Colon (tissue), 2 donors: ENCODE results near the gene KIAA0040.

ENCODE experiments used
- FAIRE-seq: peaks from 2 replicates; lab custom pipeline; 2012; peaks lifted over from hg19 to GRCh38; lab: Jason Lieb, UNC
- donor health status: control.
- donor health status: control.

Gene KIAA0040

GRCh38 chr1:175171036-175171913, 21.3 kb downstream of the KIAA0040 start:
- no peak for FAIRE-seq

DNA sequence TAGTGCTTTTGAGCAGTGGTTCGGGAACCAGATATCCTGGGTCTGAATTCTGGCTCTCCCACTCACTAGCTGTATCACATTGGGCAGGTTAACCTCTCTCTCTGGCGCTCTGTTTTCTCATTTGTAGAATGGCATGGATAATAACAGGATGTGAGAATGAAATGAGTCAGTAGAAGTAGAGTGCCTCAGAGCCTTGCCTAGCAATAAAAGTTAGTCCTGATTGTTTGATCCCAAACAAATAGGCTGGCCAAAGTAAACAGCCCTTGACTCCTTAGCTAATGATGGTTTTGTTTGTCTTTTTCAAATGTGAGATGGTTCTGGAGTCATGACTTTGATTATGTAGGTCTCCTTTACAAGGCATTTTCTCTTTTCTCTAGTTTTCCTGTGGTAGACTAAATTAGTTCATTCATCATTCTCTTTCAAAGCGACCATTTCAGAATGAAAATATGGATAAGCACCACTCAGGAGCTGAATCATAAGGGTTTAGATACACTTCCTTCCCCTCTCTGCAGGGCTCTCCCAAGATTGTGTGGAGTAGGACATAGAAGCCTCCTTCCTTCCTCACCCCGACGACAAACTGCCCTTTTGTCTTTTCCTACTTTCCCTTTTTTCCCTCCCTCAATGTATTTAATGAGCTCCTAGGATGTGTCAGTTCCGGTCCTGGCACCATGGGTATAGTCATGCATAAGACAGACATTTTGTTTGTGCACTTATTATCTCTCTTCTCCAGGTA, 23.1 kb downstream of the KIAA0040 start:
- FAIRE-seq: no peak

DNA sequence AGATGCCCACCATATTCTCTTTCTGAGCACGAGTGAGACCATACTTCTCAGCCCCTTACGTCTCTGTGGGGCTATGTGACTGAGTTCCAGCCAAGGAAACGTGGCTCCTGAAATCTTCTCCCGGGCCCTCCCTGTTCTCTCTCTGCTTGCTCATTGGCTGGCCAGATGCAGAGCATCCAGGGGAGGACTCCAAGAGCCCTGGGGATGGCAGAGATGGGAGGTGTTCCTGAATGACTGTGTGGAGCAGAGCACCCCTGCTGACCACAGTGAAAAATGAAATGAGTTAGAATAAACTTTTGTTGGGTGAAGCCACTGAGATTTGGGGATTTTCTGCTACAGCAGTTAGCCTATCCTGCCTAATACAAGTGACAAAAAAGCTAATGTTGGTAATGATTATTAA, 23.8 kb downstream of the KIAA0040 start:
- no peak for FAIRE-seq

- FAIRE-seq: no peak
Measured at GRCh38 chr1:175167861-175168260, 24.7 kb downstream of the KIAA0040 start.

- FAIRE-seq: no peak
Measured at GRCh38 chr1:175166746-175167145, 25.8 kb downstream of the KIAA0040 start.

DNA sequence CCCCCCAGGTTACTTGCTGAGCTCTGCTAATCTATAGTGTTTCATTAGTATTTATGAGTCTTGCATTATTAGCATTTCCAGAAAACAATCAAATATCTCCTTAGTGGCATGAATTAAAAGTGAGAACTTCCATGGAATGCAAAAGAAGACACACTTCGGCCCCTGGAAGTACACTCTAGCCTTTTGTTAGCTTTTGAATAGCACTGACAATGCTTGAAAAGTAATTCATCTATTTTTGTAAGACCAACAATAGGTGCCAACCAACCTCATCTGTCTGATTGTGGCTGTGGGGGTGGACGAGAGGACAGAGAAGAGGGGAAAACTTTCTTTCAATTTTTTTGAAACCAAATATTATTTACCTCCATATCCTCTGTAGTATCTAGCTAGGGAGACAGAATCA, 27.8 kb downstream of the KIAA0040 start:
- FAIRE-seq: no peak

- FAIRE-seq: no peak
Measured at GRCh38 chr1:175163702-175164101, 28.9 kb downstream of the KIAA0040 start.

- no peak for FAIRE-seq
Measured at GRCh38 chr1:175162955-175163354, 29.6 kb downstream of the KIAA0040 start.

DNA sequence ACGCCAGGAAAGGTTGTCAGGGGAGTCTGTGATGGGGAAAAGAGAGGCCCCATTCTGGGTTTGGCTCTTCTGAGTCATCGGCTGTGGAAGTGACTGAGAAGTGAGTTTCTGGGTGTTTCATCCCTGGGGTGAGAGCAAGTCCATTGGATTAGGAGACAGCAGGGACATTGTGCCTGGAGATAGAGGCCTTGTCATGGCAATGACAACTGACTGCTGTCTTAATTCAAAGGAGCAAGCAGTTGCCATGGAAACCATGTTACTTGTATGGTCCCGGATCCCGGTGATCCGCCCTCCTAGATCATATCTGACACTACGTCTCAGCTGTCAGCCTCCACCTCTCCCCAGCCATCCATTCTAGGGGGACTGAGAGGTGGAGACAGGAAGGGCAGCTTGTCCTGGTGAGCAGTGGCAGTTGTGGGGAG, 34.4 kb downstream of the KIAA0040 start:
- FAIRE-seq: no peak

DNA sequence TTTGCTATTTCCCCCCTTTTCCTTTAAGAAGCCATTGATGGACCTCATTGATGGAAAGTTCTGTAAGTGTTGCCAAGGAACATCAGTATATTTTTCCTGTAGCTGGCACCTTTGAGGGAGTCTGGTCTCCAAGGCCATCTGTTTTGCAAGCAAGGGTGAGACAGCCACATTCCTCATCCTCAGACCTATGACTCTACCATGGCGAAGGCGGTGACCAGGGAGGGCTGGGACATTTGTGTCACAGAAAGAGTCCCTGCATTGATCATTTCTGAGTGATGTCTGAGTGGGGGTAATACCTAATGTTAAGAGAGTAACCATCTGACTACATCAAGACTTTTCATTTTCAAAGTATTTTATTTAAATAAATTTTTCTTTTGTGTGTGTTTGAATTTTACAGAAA, 35.4 kb downstream of the KIAA0040 start:
- FAIRE-seq: no peak

DNA sequence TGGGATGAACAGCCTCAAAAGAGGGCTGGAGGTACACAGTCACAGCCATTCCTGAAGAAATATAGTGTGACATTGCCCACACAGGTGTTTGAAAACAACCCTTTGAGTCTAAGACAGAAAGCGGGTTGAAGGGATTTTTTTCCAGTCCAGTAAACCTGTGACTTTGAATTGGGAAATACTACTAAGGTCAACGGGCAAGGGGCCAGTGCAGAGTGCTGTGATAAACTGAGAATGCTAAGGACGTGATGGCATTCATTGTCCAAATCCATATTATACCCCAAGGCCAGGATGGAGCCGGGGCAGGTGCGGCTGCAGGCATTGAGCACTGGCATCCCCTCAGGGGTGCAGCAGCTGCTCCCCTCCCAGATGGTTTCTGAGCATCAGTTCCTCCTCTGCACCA, 36.6 kb downstream of the KIAA0040 start:
- no peak for FAIRE-seq

- no peak for FAIRE-seq
Measured at GRCh38 chr1:175155473-175155856, 37.1 kb downstream of the KIAA0040 start.

GRCh38 chr1:175154629-175155472, 37.7 kb downstream of the KIAA0040 start:
- no peak for FAIRE-seq

GRCh38 chr1:175152006-175152652, 40.4 kb downstream of the KIAA0040 start:
- no peak for FAIRE-seq

GRCh38 chr1:175150596-175151319, 41.8 kb downstream of the KIAA0040 start:
- no peak for FAIRE-seq

DNA sequence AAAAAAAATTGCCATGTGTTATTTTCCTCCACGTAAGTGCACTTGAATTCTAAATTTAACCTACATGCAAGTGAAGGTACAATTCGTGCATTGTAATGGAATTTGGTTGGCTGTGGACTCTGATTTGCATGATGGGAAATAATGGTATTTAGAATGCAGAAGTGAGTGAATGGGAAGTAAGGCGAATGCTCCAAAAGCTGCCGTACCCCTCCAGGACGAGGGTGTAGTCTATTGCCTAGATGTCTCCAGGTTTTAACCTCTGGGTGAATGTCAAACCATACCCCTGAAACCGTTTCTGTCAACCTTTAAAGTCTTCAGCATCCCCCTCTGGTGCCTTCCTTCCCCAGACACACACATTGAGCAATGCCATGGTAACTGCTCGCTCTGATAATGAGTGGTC, 44.5 kb downstream of the KIAA0040 start:
- no peak for FAIRE-seq

DNA sequence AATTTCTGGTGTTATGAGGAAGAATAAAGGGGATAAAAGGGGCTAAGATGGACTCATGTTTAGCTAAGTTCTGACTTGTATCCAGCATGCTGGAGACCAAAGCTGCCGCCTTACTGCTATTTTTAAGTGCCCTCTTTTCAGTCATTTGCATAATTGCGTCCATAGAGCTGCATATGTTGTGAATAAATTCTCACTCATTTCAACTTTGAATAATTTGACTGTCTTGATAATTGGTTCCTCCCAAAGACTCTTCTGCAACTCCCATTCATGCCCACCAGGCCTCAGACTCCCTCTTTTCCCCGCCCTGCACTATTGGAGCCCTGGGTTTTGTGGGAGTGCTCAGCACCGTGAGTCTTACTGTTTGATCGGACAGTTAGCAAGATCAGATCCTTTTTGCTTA, 45.0 kb downstream of the KIAA0040 start:
- no peak for FAIRE-seq

- FAIRE-seq: no peak
Measured at GRCh38 chr1:175146529-175147213, 45.9 kb downstream of the KIAA0040 start.

DNA sequence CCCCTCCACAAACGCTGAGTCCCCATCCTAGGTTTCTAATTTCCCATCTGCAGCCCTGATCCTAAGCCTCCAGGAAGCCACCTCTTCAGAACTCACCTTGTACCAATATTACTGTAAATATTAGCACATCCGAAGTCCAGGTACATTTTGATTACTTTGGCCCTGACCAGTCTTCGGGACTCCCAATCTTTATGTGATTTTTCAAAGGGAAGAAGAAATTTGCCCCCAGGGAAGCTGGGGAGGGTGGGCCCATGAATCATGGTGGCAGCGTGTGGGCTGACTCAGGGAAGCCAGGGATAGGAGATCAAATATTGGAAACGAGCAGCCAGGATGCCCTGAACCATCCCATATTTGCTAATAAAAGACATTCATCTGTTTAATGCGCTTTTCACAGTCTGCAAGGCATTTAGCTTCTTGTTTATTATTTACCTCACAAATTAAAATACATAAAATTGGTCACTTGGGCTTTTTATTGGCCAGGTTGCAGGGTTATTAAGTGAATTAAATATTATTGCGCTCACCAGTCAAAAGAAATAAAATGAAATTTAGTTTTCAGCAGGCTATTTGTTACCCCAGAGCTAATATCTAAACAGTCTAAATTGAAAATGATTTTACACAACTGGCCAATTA, 46.6 kb downstream of the KIAA0040 start:
- FAIRE-seq: no peak

GRCh38 chr1:175138579-175138978, 54.0 kb downstream of the KIAA0040 start:
- FAIRE-seq: no peak
